CD14-positive monocyte (primary cell): Measurements from ENCODE around the gene GABBR2. TPM values are rescaled to one million over a fixed set of nuclear protein-coding genes. Genes with fewer than 3 reads are reported as not detected.

ENCODE experiments used
- DNase-seq, 3 donors: peaks; one replicate each; pipeline ENCODE4 v3.0.0-alpha.2; 2011 to 2022
- H2AFZ ChIP-seq: 2 replicates; pipeline ENCODE4 v1.6.0; 2012; ENCODE audit warnings: mild to moderate bottlenecking, low read depth, low read length, inconsistent platforms; ENCODE audit not compliant: insufficient read depth, poor library complexity, severe bottlenecking
- H3K27ac ChIP-seq, 2 donors: 1 replicate in 1 of 2; 2 replicates in 1 of 2; pipeline ENCODE4 v1.5.1; 2012 to 2013; ENCODE audit warnings: low read length in 2 of 2, control low read depth in 1 of 2, inconsistent platforms in 1 of 2, low read depth in 1 of 2, mild to moderate bottlenecking in 1 of 2
- H3K27me3 ChIP-seq, 2 donors: one replicate each; pipeline versions ENCODE4 v1.6.0 to v1.6.1; 2011 to 2013; ENCODE audit warnings: low read length in 2 of 2; ENCODE audit not compliant: control insufficient read depth in 2 of 2, insufficient read depth in 2 of 2
- H3K36me3 ChIP-seq, 2 donors: replicated peaks in 1 of 2; 1 replicate in 1 of 2; 2 replicates in 1 of 2; pipeline versions ENCODE4 v1.5.1 to v1.6.1; 2012 to 2013; ENCODE audit warnings: low read length in 2 of 2, control low read depth in 1 of 2, inconsistent platforms in 1 of 2, mild to moderate bottlenecking in 1 of 2; ENCODE audit not compliant: insufficient read depth in 2 of 2, control insufficient read depth in 1 of 2
- H3K4me1 ChIP-seq, 2 donors: 1 replicate in 1 of 2; 2 replicates in 1 of 2; pipeline versions ENCODE4 v1.5.1 to v1.6.1; 2012 to 2013; ENCODE audit warnings: low read length in 2 of 2, control low read depth in 1 of 2, inconsistent platforms in 1 of 2, mild to moderate bottlenecking in 1 of 2, moderate library complexity in 1 of 2; ENCODE audit not compliant: insufficient read depth in 2 of 2, control insufficient read depth in 1 of 2
- H3K4me2 ChIP-seq: replicated peaks from 2 replicates; pipeline ENCODE3; 2012; ENCODE audit warnings: low read length, moderate library complexity, mild to moderate bottlenecking; ENCODE audit not compliant: poor library complexity, severe bottlenecking; ENCODE audit errors: extremely low read depth
- H3K4me3 ChIP-seq, 3 experiments: fragments of 200-600 bp in 1 of 3; sonication (generic) in 1 of 3; replicated peaks in 1 of 3; 1 replicate in 2 of 3; 2 replicates in 1 of 3; pipeline ENCODE4 v1.5.1; 2011 to 2013; ENCODE audit warnings: low read length in 3 of 3, mild to moderate bottlenecking in 3 of 3, control low read depth in 2 of 3, low read depth in 2 of 3, inconsistent platforms in 1 of 3, moderate library complexity in 1 of 3
- H3K79me2 ChIP-seq: 2 replicates; pipeline ENCODE4 v1.6.0; 2012; ENCODE audit warnings: mild to moderate bottlenecking, control low read depth, inconsistent platforms, low read length, moderate library complexity; ENCODE audit not compliant: insufficient read depth
- H3K9ac ChIP-seq: 2 replicates; pipeline ENCODE4 v1.6.0; 2017; ENCODE audit warnings: low read length, mild to moderate bottlenecking; ENCODE audit not compliant: insufficient read depth, poor library complexity, severe bottlenecking
- H3K9me3 ChIP-seq, 2 donors: replicated peaks in 1 of 2; 1 replicate in 1 of 2; 2 replicates in 1 of 2; pipeline versions ENCODE4 v1.5.1 to v1.6.1; 2012 to 2013; ENCODE audit warnings: low read length in 2 of 2, control low read depth in 1 of 2; ENCODE audit not compliant: control insufficient read depth in 1 of 2, insufficient read depth in 1 of 2
- H4K20me1 ChIP-seq: 2 replicates; pipeline ENCODE4 v1.6.0; 2012; ENCODE audit warnings: mild to moderate bottlenecking, low read length, control low read depth, moderate library complexity; ENCODE audit not compliant: insufficient read depth
- H3K27ac Mint-ChIP-seq, 7 donors: one replicate each; pipeline ENCODE4 v1.8.0; 2020; ENCODE audit warnings: mild to moderate bottlenecking in 7 of 7, mixed read lengths in 7 of 7, moderate library complexity in 6 of 7, inconsistent platforms in 2 of 7
- H3K27me3 Mint-ChIP-seq, 3 donors: one replicate each; pipeline ENCODE4 v1.8.0; 2021 to 2022; ENCODE audit warnings: low read depth in 3 of 3, mild to moderate bottlenecking in 3 of 3, mixed read lengths in 3 of 3, moderate library complexity in 3 of 3, inconsistent platforms in 1 of 3
- H3K36me3 Mint-ChIP-seq, 2 donors: one replicate each; pipeline ENCODE4 v1.8.0; 2020; ENCODE audit warnings: mixed read lengths in 2 of 2, inconsistent platforms in 1 of 2, mild to moderate bottlenecking in 1 of 2
- H3K4me1 Mint-ChIP-seq: one replicate; pipeline ENCODE4 v1.8.0; 2020; ENCODE audit warnings: mild to moderate bottlenecking, mixed read lengths
- H3K4me3 Mint-ChIP-seq, 2 donors: one replicate each; pipeline ENCODE4 v1.8.0; 2020; ENCODE audit warnings: mild to moderate bottlenecking in 2 of 2, mixed read lengths in 2 of 2, moderate library complexity in 1 of 2
- H3K9me3 Mint-ChIP-seq, 7 donors: one replicate each; pipeline ENCODE4 v1.8.0; 2020 to 2022; ENCODE audit warnings: mixed read lengths in 7 of 7, mild to moderate bottlenecking in 6 of 7, moderate library complexity in 6 of 7, inconsistent platforms in 2 of 7
- WGBS: methylation state at CpG from one replicate; pipeline ENCODE4 v1.1.5; 2013; ENCODE audit warnings: missing lambda C conversion rate; ENCODE audit not compliant: insufficient coverage; 5-methylcytosine and 5-hydroxymethylcytosine counted together
- intact Hi-C, 2 donors: fragments of 100-400 bp; cut with micrococcal nuclease; formaldehyde crosslinking; loops; one replicate each; pipeline versions ENCODE4 v1.15.0 to v1.15.1; 2023
- polyA plus RNA-seq, 3 donors: library from polyadenylated mRNA; depleted of rRNA in 1 of 3; unstranded in 2 of 3; stranded (reverse) in 1 of 3; fragments of 300-500 nt in 2 of 3; fragments of >200 nt in 1 of 3; fragmentation: Illumina TruSeq in 2 of 3; gene quantifications; 1 replicate in 2 of 3; 2 replicates in 1 of 3; pipeline ENCODE4 v1.2.3, GENCODE V29; 2012 to 2021
- TF ChIP-seq, protein P1 (sequence below): fragments of 200-600 bp; IDR thresholded peaks from one replicate; pipeline ENCODE4 v1.8.0; 2022; ENCODE audit warnings: antibody characterized with exemption, mild to moderate bottlenecking

The GABBR2 gene
- polyA plus RNA-seq, 3 donors: not detected

DNA sequence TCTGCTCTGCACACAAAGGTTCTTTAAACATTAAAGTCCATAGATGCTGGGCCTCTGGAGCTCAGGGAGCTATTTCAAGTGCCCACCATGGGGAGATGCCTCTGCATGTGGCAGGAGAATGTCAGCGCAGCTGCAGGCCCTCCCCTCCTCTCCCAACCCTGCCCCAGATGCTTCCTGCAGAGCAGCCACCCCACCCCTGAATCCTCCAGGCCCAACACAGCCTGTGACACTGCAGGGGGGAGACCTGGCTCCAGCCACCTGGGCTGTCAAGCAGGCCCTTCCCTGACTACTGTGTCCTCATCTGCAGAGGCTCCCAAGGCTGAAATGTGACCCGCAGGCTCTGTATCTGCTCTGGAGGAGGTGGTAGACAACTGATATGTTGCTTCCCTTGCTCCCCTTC lies 213.9 kb downstream of the GABBR2 start:
- no peak overlapping the region for H3K27ac ChIP-seq
- no peak overlapping the region for H3K4me3 ChIP-seq
- TF ChIP-seq, protein P1, sequence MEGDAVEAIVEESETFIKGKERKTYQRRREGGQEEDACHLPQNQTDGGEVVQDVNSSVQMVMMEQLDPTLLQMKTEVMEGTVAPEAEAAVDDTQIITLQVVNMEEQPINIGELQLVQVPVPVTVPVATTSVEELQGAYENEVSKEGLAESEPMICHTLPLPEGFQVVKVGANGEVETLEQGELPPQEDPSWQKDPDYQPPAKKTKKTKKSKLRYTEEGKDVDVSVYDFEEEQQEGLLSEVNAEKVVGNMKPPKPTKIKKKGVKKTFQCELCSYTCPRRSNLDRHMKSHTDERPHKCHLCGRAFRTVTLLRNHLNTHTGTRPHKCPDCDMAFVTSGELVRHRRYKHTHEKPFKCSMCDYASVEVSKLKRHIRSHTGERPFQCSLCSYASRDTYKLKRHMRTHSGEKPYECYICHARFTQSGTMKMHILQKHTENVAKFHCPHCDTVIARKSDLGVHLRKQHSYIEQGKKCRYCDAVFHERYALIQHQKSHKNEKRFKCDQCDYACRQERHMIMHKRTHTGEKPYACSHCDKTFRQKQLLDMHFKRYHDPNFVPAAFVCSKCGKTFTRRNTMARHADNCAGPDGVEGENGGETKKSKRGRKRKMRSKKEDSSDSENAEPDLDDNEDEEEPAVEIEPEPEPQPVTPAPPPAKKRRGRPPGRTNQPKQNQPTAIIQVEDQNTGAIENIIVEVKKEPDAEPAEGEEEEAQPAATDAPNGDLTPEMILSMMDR: no peak
- Mint-ChIP-seq H3K27me3 (peaks cover 7 to 15% (median 9%) of the 10 kb centered on the region in 3 donors), H3K27ac (no peak overlapping the region), H3K9me3 (peaks cover 0 to 5% (median 1%) of the 10 kb centered on the region in 7 donors), H3K4me1 (no peaks in the 10 kb centered on the region), H3K36me3 (no peaks in the 10 kb centered on the region), H3K4me3 (no peak overlapping the region)
- no peaks in the 10 kb centered on the region for H3K9me3 ChIP-seq
- WGBS: 100% methylated on average over 1 of the region's 2 CpGs
- H2AFZ ChIP-seq: no peak overlapping the region
- H3K4me1 ChIP-seq: no peaks in the 10 kb centered on the region
- DNase-seq: no peak
- no peaks in the 10 kb centered on the region for H4K20me1 ChIP-seq
- no peak overlapping the region for H3K4me2 ChIP-seq
- no peaks in the 10 kb centered on the region for H3K27me3 ChIP-seq
- intact Hi-C loops: no loop called here
- no peak overlapping the region for H3K9ac ChIP-seq
- no peaks in the 10 kb centered on the region for H3K79me2 ChIP-seq
- no peaks in the 10 kb centered on the region for H3K36me3 ChIP-seq

DNA sequence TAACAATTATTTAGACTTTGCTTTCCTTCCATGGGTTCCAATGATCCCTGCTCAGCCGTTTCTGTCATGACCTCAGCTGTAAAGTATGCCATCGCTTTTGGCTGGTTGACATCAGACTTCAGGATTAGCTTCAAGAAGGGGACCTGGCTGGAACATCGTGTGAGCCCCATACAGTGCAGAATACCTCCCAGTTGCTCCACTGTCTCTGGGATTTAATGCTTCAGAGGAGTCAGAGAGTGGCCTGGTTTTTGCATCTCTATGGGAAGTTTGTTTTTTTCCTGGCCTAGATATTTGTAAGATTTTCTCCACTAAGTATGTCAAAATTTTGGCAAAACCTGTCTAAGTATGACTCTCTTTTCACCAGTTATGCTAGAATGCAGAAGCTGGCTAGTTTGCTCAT lies 216.9 kb downstream of the GABBR2 start:
- H3K4me1 ChIP-seq: no peaks in the 10 kb centered on the region
- DNase-seq: no peak
- peaks cover 0 to 5% (median under 1%) of the 10 kb centered on the region in 7 donors for H3K9me3 Mint-ChIP-seq
- intact Hi-C loops: no loop called here
- H3K36me3 Mint-ChIP-seq: no peaks in the 10 kb centered on the region
- no peaks in the 10 kb centered on the region for H3K79me2 ChIP-seq
- H3K4me1 Mint-ChIP-seq: no peaks in the 10 kb centered on the region
- H3K4me2 ChIP-seq: no peak overlapping the region
- H3K27ac ChIP-seq: no peak overlapping the region
- H3K4me3 Mint-ChIP-seq: no peak overlapping the region
- H3K27ac Mint-ChIP-seq: no peak overlapping the region
- no peak overlapping the region for H3K4me3 ChIP-seq
- H3K27me3 Mint-ChIP-seq: peaks cover 5 to 15% (median 10%) of the 10 kb centered on the region in 3 donors
- no peak overlapping the region for H2AFZ ChIP-seq
- no peaks in the 10 kb centered on the region for H3K36me3 ChIP-seq
- no peaks in the 10 kb centered on the region for H4K20me1 ChIP-seq
- H3K27me3 ChIP-seq: no peaks in the 10 kb centered on the region
- WGBS: 95% methylated on average over 3 of the region's 3 CpGs
- TF ChIP-seq, protein P1: no peak
- no peaks in the 10 kb centered on the region for H3K9me3 ChIP-seq
- H3K9ac ChIP-seq: no peak overlapping the region
